Heart left ventricle (tissue), 13 donors: ENCODE results near the gene TM9SF4.

Source experiments
- CTCF ChIP-seq, 12 donors: fragments of 200-600 bp; sonication (generic) in 4 of 12; IDR thresholded peaks; one replicate each; pipeline versions ENCODE4 v1.5.0 to v1.8.0; 2018 to 2022; ENCODE audit warnings: antibody characterized with exemption in 12 of 12, mild to moderate bottlenecking in 5 of 12
- POLR2A ChIP-seq, 2 donors: fragments of 450-650 bp; IDR thresholded peaks; one replicate each; pipeline ENCODE4 v1.6.1; 2017; ENCODE audit warnings: antibody characterized with exemption in 2 of 2, mild to moderate bottlenecking in 2 of 2, moderate library complexity in 2 of 2
- donor health status: ischemic (EF 13 %, LVEDD 7.1; RV severe dilation, severe dysfunction).
- donor health status: DM: no; HTN: yes; CAD: no.
- donor health status: DM: no; HTN: no; CAD: no.
- donor health status: ischemic (EF 25% LVEDD 6.9; RV normal size, moderate dysfunction).
- donor health status: ischemic (EF 25% LVEDD 5.7; RV mildly dilated, moderate dysfunction).
- donor health status: ischemic (EF 35%, LVEDD 5.7; RV mildly dilated, moderate dysfunction).
- donor health status: nonischemic (EF 11% LVEDD 7.7; RV severe dilation, severe dysfunction).
- donor health status: DM: yes; HTN: yes; CAD: no.
- donor health status: PGD.
- donor health status: ischemic (EF 29% LVEDD 5.4; RV normal size, mild dysfunction).
- donor health status: nonischemic (EF 23%, LVEDD 6.1; RV moderate dilation, normal function).

GRCh38 chr20:32113591-32114260, 4.2 kb downstream of the TM9SF4 start:
- TF ChIP-seq CTCF (IDR thresholded peaks at IDR 0.05): no peak
- TF ChIP-seq POLR2A (IDR thresholded peaks at IDR 0.05): no peak
